ENCODE data around the gene SORCS2.

Gene SORCS2

DNA sequence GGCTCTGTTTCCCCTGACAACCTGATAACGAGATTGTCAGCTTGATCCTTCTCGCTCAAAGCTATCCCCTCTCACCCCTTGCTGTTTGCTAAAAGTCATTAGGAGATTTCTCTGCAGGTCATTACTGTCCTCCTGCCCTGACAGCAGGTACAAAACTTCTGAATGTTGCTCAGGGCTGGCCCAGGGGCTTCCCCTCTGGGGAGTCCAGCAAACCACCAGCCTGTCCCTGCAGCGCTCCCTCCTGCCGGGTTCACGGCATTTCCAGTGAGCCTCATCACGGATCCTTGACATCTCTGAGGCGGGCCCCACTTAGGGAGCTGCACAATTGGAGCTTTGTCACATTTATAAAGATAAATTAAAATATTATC lies 5.2 kb upstream of the SORCS2 start:
- DNase-seq: no peak

DNA sequence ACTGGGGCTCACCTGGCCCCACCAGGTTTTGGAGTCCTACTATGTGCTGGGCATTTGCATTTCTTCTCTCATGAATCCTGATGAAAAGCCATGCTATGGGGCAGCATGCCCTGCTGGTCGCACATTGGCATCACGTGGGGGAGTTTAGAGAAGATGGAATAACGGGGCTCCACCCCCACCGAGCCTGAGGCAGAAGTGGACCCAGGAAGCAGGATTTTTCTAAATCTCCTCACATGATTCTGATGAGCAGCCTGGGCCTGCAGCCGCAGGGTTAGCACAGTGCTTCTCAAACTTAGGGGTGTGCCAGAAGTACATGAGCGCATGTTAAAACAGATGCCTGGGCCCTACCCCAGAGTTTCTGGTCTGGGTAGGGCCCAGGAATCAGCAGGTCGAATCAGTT lies 4.6 kb upstream of the SORCS2 start:
- DNase-seq: no peak

DNA sequence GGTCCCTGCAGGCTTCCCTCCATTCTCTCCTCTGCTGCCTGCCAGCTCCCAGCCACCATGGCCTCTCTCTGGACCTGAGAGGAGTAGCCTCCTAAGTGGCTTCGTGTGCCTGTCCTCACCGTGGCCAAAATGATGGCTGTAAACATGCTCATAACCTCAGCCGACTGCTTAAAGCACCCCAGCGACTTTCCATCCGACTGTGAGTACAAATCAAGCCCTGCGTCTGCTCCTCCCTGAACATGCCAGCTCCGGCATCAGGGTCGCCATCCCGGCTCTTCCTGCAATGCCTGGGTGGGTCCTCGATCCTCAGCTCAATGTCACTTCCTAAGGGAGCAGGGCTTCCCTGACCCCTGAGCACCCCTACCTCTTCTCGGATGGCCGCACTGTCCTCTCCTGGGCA lies 3.3 kb upstream of the SORCS2 start:
- no peak for DNase-seq

- no peak for DNase-seq
Observed at GRCh38 chr4:7189475-7190277, 2.7 kb upstream of the SORCS2 start.

GRCh38 chr4:7190278-7190594 lies 2.1 kb upstream of the SORCS2 start:
- DNase-seq: no peak

DNA sequence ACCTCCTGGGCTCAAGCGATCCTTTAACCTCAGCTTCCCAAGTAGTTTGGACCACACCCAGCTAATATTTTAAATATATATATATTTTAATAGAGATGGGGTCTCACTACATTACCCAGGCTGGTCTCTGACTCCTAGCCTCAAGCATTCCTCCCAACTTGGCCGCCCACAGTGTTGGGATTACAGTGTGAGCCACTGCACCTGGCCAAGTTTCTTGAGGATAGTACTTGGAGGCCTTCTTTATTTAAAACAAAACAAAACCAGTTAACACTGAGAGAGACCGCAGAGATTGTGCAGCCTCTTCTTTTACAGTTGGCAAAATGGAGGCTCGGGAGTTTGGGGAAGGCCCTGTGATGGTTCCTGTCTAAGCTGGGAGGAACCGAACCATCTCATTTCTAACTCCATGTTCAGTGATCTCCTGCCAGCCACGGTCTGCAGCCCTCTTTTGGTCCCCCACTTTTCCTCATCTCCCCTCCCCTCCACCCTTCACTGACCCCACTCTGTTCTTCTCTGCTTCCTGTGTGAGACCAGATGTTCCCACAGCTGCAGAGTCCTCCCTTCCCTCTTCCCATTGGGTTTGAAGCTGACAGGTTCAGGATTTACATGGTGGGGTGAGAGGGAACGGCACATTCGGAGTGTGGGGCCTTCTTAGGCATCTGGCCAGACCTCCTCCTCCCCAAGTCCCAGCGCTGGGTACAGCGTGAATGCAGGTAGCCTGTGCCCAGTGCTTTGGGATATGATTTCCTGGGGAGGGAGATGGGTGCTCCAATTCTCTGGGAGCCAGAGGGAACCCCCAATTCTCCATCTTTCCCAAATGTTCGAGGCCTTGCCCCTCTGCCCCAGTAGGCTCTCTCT lies 1.4 kb upstream of the SORCS2 start:
- DNase-seq: no peak

DNA sequence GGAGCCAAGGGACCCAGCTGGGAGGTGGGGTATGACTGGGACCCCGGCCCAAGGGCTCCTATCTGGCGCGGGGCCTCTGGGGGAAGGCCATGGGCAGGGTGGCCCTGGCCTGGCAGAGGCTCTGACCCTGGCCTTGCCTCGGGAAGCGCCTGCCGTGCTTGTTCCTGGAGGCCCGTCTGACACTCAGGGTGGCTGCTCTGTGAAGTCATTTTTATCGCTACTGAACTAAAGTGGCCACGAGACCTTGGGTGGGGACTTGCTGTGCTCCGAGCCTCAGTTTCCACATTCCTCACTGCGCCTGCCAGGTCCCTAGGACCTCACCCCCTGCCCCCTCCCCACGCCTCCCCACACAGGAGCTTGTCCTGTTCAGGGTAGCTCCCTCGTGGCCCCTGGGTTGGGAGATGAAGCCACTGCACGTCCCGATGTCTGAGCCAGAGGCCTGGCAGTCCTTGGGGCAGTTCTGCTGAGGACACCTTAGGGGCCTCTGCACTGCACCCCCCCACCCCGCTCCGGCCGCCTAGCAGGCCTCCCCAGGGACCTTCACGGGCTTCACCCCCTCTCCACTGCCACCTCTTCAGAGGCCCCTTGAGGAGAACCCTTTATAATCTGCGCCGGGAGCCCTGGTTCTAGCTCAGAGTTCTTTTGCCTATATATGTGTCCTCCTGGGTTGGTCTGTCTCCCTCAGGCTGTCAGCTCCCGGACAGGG lies 639 bp upstream of the SORCS2 start:
- DNase-seq: no peak

DNA sequence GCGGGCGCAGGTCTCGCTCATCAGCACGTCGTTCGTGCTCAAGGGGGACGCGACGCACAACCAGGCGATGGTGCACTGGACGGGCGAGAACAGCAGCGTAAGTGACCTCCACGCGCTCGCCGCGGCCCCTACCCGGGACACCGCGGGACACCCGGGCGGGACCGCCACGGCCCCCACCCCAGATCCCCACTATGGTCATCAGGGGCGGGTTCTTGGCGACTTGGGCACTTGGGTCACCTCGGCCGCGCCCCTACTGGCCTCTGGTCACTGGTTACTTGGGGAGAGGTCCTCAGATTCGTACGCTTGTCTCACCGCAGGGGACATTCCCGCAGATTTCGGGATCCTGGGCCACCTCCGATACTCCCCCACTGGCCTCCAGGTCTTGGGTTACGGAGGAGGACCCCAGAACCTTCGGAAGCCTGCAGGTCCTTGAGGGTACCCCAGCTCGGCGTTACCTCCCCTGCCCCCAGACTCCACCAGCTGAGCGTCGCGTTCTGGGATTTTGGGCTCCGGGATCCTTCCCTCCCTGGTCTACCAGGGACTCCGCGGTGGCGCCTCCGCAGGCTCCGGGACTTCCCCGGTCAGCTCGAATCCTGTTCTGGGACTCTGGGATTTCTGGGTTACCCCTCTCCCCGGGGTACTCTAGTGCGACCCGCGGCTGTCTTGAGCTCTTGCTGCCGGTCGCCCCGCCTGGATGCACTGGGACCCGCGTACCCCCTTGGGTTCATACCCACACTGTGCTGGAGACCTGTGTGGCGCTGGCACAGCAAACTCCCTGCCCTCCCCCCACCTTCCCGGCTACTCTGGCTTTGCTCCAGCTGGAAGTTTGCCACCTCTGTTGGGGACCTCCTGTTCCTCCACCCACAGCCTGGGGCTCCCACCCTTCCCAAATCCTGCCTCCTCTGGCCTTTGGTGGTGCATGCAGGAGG lies 956 bp downstream of the SORCS2 start:
- no peak for DNase-seq

DNA sequence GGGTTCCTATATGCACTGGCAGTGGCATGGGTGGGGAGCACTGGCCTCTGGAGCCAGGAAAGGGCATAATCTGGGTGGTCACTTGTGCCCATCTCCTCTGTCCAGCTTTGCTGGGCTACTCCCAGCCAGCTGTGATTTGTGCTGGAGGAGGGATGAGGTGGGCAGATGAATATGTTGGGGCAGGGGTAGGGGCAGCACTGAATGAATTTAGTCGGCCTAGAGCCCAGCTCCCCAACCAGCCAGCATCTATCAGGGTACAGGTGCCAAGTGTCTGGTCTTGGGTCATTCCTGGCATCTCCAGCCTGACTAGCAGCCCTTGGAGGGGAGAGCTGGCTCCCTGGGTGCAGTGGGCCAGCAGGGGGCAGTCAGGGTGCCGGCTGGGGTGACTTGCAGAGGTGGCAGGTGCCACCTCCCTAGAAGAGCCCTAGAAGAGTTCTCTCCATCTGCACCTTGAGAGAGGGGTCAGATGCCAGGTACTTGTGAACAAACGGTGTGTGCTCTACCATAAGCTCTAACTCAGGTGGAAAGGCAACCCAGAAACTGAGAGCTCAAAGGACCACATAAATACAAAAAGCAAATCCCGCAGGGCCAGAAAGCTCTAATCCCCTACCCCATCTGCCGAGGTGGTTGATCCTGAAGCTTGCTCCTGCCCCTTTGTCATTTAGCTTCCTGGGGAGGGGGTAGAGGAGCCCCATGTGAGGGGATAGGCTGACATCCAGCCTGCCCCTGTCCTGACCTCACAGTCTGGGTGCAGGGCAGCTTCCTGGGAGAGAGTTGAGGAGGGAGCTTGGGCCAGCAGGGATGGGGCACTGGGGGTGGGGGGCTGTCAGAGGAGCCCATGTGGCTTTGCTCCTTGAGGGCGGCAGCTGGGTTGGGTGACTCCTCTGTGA lies 2.2 kb downstream of the SORCS2 start:
- DNase-seq: no peak

DNA sequence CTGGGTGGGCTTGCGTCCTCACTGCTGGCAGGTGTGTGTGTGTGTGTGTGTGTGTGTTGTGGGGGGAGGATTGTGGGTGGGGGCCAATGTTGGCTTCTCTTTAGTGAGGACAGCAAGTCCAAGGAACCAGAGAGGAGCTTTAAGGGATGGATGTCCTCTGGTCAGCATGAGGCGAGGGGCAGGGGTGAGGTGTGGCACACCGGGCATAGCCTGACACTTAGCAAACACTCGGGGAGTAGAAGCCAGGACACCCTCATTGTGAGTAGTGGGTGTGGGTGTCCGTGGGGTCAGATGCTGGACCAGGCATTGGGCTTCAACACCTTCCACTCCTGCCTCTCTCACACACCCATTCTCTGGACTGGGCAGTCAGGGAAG lies 2.8 kb downstream of the SORCS2 start:
- DNase-seq: no peak

DNA sequence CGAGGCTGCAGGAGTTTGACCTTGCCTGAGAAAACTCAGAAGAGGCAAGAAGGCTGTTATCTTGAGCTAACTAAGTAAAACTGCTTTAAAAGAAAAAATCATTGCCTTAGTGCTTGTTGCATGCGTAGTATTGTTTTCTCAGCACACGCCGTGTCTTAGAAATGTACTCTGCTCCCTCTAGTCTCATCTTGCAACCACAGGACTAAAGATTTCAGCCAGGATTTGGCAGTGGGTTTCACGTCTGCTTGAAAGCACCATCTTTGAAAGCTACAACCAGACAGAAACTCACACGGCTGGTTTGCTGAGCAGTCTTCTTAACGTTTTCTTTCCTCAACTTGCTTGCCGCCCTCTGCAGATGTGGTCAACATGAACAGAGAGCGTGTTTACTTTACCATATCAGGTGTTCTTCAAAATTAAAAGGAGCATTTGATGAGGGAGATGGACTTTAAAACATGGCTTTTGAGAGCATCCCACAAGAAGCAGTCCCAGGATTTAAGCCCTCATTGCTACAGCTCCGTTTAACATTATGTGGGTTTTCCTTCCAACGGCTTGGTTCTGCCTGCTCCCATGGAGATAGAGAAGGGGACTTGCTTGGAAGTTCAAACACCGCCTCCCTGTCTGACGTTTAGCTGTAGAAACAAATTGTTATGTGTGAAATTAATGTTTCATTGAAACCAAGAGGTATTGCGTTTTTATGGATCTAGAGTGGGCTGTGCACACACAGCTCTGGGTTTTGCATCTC lies 3.4 kb downstream of the SORCS2 start:
- peak; percentile 68 for DNase-seq

DNA sequence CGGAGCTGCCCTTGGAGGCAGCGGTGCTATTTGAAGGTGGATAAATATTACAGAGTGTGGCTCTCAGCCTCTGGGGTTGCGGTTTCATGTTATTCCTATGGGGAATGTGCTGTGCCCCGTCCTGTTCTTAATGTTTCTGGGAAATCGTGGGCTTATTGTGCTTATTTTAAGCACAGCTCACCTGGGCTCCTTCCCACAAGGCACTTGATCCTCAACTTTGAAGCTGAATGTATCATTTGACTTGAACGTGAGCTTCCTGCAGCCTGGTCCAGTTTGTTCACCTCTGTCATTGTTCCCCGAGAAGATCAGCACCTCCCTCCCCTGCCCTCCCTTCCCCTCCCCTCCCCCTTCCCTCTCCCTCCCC lies 3.9 kb downstream of the SORCS2 start:
- DNase-seq: no peak

DNA sequence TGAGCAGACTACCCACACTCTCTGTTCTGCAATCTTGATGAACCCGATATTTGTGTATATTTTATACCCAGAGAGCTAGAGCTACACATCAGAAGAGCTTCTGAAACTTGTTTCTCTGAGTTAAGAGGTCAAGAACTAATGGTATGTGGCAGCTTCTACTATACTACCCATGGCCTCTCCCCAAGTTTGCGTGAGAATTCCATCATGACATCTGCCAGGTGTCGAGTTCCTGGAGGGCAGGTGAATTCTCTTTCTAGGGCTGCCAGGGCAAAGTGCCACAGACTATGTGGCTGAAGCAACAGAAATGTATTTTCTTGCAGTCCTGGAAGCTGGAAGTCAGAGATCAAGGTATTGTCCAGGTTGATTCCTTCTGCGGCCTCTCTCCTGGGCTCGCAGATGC lies 4.4 kb downstream of the SORCS2 start:
- DNase-seq: no peak

- DNase-seq: no peak
Observed at GRCh38 chr4:7197910-7198309, 5.6 kb downstream of the SORCS2 start.

- DNase-seq: no peak
Observed at GRCh38 chr4:7198440-7199128, 6.2 kb downstream of the SORCS2 start.

- no peak for DNase-seq
Observed at GRCh38 chr4:7199129-7199725, 6.9 kb downstream of the SORCS2 start.

DNA sequence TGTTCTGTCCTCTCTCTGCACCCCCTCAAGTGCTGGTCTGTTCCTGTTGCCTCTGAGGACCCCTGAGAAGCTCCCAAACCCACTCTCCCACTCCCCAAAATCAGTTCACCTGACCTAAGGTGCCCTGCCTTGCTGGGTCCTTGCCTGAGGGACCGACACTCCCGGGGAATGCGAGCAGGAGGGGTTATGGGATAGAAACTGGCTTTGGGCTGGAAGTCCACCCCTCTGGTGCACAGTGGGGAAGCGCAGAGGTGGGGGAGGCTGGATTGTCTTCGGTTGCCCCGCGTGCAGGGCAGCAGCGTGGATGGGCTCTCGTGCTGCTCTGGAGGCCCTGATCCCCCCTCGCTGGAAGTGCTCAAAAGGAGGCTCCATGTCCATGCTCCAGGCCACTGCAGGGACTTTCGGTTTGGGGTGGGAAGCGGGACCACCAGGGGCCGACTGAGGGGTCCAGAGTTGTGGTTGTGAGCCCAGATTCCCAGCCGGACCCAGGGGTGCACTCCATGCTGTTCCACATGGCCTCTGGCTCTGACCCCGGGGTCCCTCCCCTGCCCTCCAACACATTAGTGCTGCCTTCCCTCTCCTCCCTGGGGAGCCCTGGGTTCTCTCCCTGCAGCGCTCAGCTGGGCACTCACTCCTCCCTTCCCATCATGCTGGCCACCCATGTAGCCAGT lies 7.6 kb downstream of the SORCS2 start:
- DNase-seq: no peak

DNA sequence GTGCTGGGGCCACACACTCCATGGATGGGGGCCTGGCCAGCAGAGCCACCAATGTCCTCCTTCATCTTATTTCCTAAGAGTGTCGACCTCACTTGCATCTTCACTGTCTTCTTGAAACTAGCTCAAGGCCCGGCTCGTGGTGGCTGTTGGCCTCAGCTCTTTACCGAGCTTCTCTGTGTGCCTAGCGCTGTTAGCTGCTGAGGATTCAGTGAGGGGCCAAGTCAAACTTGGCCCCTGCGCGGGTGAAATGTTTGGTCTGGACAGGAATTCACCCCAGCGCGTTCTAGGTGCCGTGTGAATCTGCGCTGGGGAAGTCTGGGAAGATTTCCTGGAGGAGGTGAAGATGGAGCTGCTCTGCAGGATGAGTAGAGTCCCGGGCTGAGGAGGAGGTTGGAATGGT lies 8.5 kb downstream of the SORCS2 start:
- DNase-seq: no peak

All from fibroblast of skin of right biceps (primary cell).